HCT116 (cell line): Measurements from ENCODE around the gene PALMD. TPM values are rescaled to one million over a fixed set of nuclear protein-coding genes. Genes with fewer than 3 reads are reported as not detected.

Experiments used
- ATAC-seq: fragments of 200-7000 bp; cut with Tn5 transposase; 2 replicates; pipeline ENCODE4 v1.9.1; 2020; ENCODE audit warnings: mild to moderate bottlenecking, moderate library complexity
- BruUV-seq: library from RNA; stranded (reverse); fragments of 400-500 nt; replicated peaks from 2 replicates; lab custom pipeline; 2021; lab: Mats Ljungman, UMichigan
- CTCF ChIA-PET: fragments of 300-600 bp; sonication (Branson Sonifier 250); formaldehyde crosslinking; loops from one replicate; lab custom pipeline; 2021; ENCODE audit warnings: antibody characterized with exemption; lab: Charles Lee
- POLR2A ChIA-PET: fragments of 300-600, 350-600 bp; sonication (Branson Sonifier 250); formaldehyde crosslinking; loops from one replicate; lab custom pipeline; 2021; ENCODE audit warnings: antibody characterized with exemption; lab: Charles Lee
- RAD21 ChIA-PET, 2 experiments: fragments of 300-600 bp; sonication (Branson Sonifier 250); formaldehyde crosslinking; loops; one replicate each; lab custom pipeline; 2023; ENCODE audit warnings: low total read pairs in 2 of 2; ENCODE audit not compliant: uncharacterized antibody in 2 of 2, unreplicated experiment in 2 of 2, low non-redundant PET in 1 of 2; lab: Charles Lee
- DNase-seq: peaks from one replicate; pipeline ENCODE4 v3.0.0-alpha.2; 2010; ENCODE audit warnings: low read depth, low spot score
- H2AFZ ChIP-seq: fragments of 200-600 bp; shearing (Covaris generic), sonication (generic); 2 replicates; pipeline ENCODE4 v1.6.1; 2017; ENCODE audit warnings: low read depth, mixed run types, mixed read lengths, antibody characterized with exemption, low read length; ENCODE audit not compliant: poor library complexity, severe bottlenecking
- H3K27ac ChIP-seq: 2 replicates; pipeline ENCODE4 v1.5.1; 2012; ENCODE audit warnings: low read depth, low read length
- H3K27me3 ChIP-seq: fragments of 200-600 bp; sonication (generic); 2 replicates; pipeline ENCODE4 v1.6.1; 2016; ENCODE audit warnings: mixed run types, low read length, mixed read lengths; ENCODE audit not compliant: insufficient read depth
- H3K36me3 ChIP-seq, 2 experiments: fragments of 200-500 bp in 1 of 2; fragments of 200-600 bp in 1 of 2; sonication (Bioruptor generic) in 1 of 2; sonication (generic) in 1 of 2; 2 replicates each; pipeline versions ENCODE4 v1.5.1 to v1.6.1; 2014 to 2016; ENCODE audit warnings: low read length in 2 of 2, inconsistent platforms in 1 of 2, mixed read lengths in 1 of 2, mixed run types in 1 of 2; ENCODE audit not compliant: insufficient read depth in 2 of 2, control insufficient read depth in 1 of 2
- H3K4me1 ChIP-seq, 2 experiments: fragments of 200-600 bp in 1 of 2; sonication (generic) in 1 of 2; 2 replicates each; pipeline versions ENCODE4 v1.5.1 to v1.6.1; 2012 to 2017; ENCODE audit warnings: low read length in 2 of 2, inconsistent platforms in 1 of 2, mild to moderate bottlenecking in 1 of 2, mixed read lengths in 1 of 2, mixed run types in 1 of 2, moderate library complexity in 1 of 2; ENCODE audit not compliant: insufficient read depth in 2 of 2, control insufficient read depth in 1 of 2
- H3K4me2 ChIP-seq: fragments of 200-600 bp; sonication (generic); 2 replicates; pipeline ENCODE4 v1.6.1; 2017; ENCODE audit warnings: mixed run types, low read length, mixed read lengths
- H3K4me3 ChIP-seq, 2 experiments: fragments of 200-600 bp in 1 of 2; sonication (generic) in 1 of 2; replicated peaks in 1 of 2; 2 replicates each; pipeline ENCODE4 v1.5.1; 2011 to 2016; ENCODE audit warnings: low read length in 2 of 2, control low read depth in 1 of 2, low read depth in 1 of 2, mild to moderate bottlenecking in 1 of 2, mixed read lengths in 1 of 2, mixed run types in 1 of 2
- H3K79me2 ChIP-seq: fragments of 200-600 bp; sonication (generic); 2 replicates; pipeline ENCODE4 v1.6.1; 2017; ENCODE audit warnings: mild to moderate bottlenecking, mixed run types, low read length, moderate library complexity, mixed read lengths; ENCODE audit not compliant: insufficient read depth
- H3K9ac ChIP-seq: fragments of 200-600 bp; sonication (generic); 2 replicates; pipeline ENCODE4 v1.6.1; 2016; ENCODE audit warnings: low read length, mixed read lengths
- H3K9me2 ChIP-seq: fragments of 200-600 bp; sonication (generic), shearing (Covaris generic); 2 replicates; pipeline ENCODE4 v1.6.1; 2017; ENCODE audit warnings: mixed run types, mild to moderate bottlenecking, moderate library complexity; ENCODE audit not compliant: insufficient read depth
- H3K9me3 ChIP-seq, 2 experiments: fragments of 200-500 bp in 1 of 2; fragments of 200-600 bp in 1 of 2; sonication (Bioruptor generic) in 1 of 2; sonication (generic) in 1 of 2; 2 replicates each; pipeline ENCODE4 v1.6.1; 2014 to 2017; ENCODE audit warnings: low read length in 2 of 2, mixed read lengths in 2 of 2, inconsistent platforms in 1 of 2, low read depth in 1 of 2, mild to moderate bottlenecking in 1 of 2, mixed run types in 1 of 2, moderate library complexity in 1 of 2; ENCODE audit not compliant: control insufficient read depth in 1 of 2, insufficient read depth in 1 of 2
- H4K20me1 ChIP-seq: fragments of 200-600 bp; sonication (generic), shearing (Covaris generic); 2 replicates; pipeline ENCODE4 v1.6.1; 2017; ENCODE audit warnings: mixed run types, mild to moderate bottlenecking, moderate library complexity; ENCODE audit not compliant: insufficient read depth
- ATF3 ChIP-seq: IDR thresholded peaks from 2 replicates; pipeline ENCODE4 v1.6.1; 2012
- CBX3 ChIP-seq: IDR thresholded peaks from 2 replicates; pipeline ENCODE4 v1.6.1; 2012; ENCODE audit warnings: low read depth
- CTCF ChIP-seq, 3 experiments: fragments of 200-600 bp in 1 of 3; sonication (generic) in 1 of 3; IDR thresholded peaks in 2 of 3; conservative IDR thresholded peaks in 1 of 3; 2 replicates each; pipeline ENCODE4 v1.5.1; 2012 to 2017; ENCODE audit warnings: low read depth in 2 of 3, low read length in 2 of 3, antibody characterized with exemption in 1 of 3, borderline replicate concordance in 1 of 3, control low read depth in 1 of 3, mild to moderate bottlenecking in 1 of 3, mixed read lengths in 1 of 3, mixed run types in 1 of 3, moderate library complexity in 1 of 3; ENCODE audit not compliant: insufficient read depth in 1 of 3
- POLR2AphosphoS5 ChIP-seq: IDR thresholded peaks from 2 replicates; pipeline ENCODE4 v1.6.1; 2011; ENCODE audit warnings: mild to moderate bottlenecking, low read depth, low read length, moderate library complexity
- SIN3A ChIP-seq: IDR thresholded peaks from 2 replicates; pipeline ENCODE4 v1.6.1; 2012; ENCODE audit warnings: low read depth
- intact Hi-C: fragments of 100-400 bp; cut with micrococcal nuclease; formaldehyde crosslinking; loops from 2 replicates; pipeline ENCODE4 v1.10.0; 2022
- total RNA-seq: library from RNA; stranded (reverse); gene quantifications from one replicate; pipeline ENCODE4 v1.2.1, GENCODE V29; 2021; ENCODE audit not compliant: unreplicated experiment

Gene PALMD
- total RNA-seq, 1 experiment from 2014 or later = 0.12 TPM

GRCh38 chr1:99636647-99637175 lies 9.2 kb upstream of the PALMD start:
- Histone ChIP-seq H3K9me2 (no peaks in the 10 kb centered on the region), H3K9me3 (no peaks in the 10 kb centered on the region), H3K9ac (no peak overlapping the region), H3K79me2 (no peaks in the 10 kb centered on the region), H3K27ac (no peak overlapping the region), H3K4me1 (no peaks in the 10 kb centered on the region), H3K27me3 (no peaks in the 10 kb centered on the region), H4K20me1 (no peaks in the 10 kb centered on the region), H3K4me3 (no peak overlapping the region), H2AFZ (no peak overlapping the region), H3K4me2 (no peak overlapping the region), H3K36me3 (no peaks in the 10 kb centered on the region)
- TF ChIP-seq ATF3 = no peak
- TF ChIP-seq POLR2AphosphoS5 = no peak
- TF ChIP-seq CBX3 = no peak
- CTCF ChIA-PET = no interaction called here
- BruUV-seq = no TSS peak
- ATAC-seq = no peak
- POLR2A ChIA-PET = no interaction called here
- DNase-seq = no peak
- RAD21 ChIA-PET = no interaction called here
- intact Hi-C loops = no loop called here

- intact Hi-C loops = no loop called here
- ATAC-seq (no peak), DNase-seq (no peak)
- Histone ChIP-seq H3K4me3 (no peak overlapping the region), H3K36me3 (no peaks in the 10 kb centered on the region), H3K27me3 (no peaks in the 10 kb centered on the region), H3K27ac (no peak overlapping the region), H3K4me2 (no peak overlapping the region), H3K79me2 (no peaks in the 10 kb centered on the region), H4K20me1 (no peaks in the 10 kb centered on the region), H3K9me3 (no peaks in the 10 kb centered on the region), H3K9ac (no peak overlapping the region), H3K9me2 (no peaks in the 10 kb centered on the region), H2AFZ (no peak overlapping the region), H3K4me1 (no peaks in the 10 kb centered on the region)
- ChIA-PET RAD21 (no interaction called here), CTCF (no interaction called here), POLR2A (no interaction called here)
- TF ChIP-seq POLR2AphosphoS5 (no peak), SIN3A (no peak), CTCF (IDR thresholded peaks at IDR 0.05 in 2 of 3, conservative IDR thresholded peaks at IDR 0.05 in 1 of 3; ENCODE audit: borderline replicate concordance in 1 of 3, insufficient read depth in 1 of 3, low read depth in 2 of 3, low read length in 2 of 3) (no peak)
- BruUV-seq = no TSS peak
Observed at GRCh38 chr1:99638853-99639252, 7.1 kb upstream of the PALMD start.
